GM13976 (cell line): ENCODE results near the gene KLF15.

Source experiments
- DNase-seq: peaks from one replicate; pipeline ENCODE4 v3.0.0; 2012; ENCODE audit warnings: low spot score
- in situ Hi-C: fragments of 300-500 bp; cut with MboI; formaldehyde crosslinking; loops from one replicate; pipeline ENCODE4 v1.12.0; 2022; ENCODE audit warnings: low sequenced_read_pairs, mixed read lengths, inconsistent platforms; ENCODE audit not compliant: unreplicated experiment
- TF ChIP-seq, protein P1 (sequence below): IDR thresholded peaks from 2 replicates; pipeline ENCODE4 v1.5.1; 2012; ENCODE audit warnings: borderline replicate concordance, mild to moderate bottlenecking; ENCODE audit not compliant: insufficient read depth; ENCODE audit errors: extremely low read depth, missing control alignments, control extremely low read depth

Gene KLF15

DNA sequence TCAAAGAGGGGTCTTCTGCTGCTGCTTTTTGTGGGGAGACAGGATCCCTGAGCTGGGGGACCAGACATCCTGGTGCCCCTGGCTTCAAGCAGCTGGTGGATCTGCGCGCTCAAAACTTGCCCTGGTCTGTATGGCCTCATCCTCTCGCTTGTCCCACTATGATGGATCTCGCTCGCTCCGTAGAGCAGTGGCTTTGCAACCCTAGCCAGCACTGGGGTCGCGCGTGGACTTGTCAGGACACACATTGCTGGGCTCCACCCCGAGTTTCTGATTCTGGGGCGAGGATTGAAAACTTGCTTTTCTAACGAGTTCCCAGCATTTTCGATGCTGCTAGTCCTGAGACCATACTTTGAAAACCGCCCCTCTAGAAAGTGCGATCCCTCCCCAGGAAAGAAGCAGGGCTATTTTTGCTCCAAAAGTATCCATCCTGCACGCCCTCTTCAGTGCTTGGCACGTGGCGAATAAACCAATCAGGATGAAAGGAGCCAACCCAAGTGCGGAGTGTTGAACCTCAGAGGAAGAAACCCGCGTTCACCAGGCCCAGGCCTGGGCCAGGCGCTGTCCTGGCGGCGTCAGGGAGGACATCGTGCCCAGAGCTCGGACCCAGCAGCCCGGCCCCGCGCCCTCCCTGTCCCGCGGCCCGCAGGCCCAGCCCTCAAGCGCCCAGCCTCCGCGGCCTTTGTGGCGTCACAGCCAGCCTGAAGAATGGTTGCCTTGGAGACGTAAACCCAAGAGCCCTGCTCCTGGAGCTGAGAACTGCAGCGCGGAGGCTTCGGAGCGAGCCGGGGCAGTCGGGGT, 37.2 kb upstream of the KLF15 start, which contains the start of gene CFAP100:
Gene CFAP100 (plus strand): TSS at position 731 of the 798 bp plus-strand sequence. CDS start 1,092 bp downstream, outside the sequence.
- TF ChIP-seq, protein P1, sequence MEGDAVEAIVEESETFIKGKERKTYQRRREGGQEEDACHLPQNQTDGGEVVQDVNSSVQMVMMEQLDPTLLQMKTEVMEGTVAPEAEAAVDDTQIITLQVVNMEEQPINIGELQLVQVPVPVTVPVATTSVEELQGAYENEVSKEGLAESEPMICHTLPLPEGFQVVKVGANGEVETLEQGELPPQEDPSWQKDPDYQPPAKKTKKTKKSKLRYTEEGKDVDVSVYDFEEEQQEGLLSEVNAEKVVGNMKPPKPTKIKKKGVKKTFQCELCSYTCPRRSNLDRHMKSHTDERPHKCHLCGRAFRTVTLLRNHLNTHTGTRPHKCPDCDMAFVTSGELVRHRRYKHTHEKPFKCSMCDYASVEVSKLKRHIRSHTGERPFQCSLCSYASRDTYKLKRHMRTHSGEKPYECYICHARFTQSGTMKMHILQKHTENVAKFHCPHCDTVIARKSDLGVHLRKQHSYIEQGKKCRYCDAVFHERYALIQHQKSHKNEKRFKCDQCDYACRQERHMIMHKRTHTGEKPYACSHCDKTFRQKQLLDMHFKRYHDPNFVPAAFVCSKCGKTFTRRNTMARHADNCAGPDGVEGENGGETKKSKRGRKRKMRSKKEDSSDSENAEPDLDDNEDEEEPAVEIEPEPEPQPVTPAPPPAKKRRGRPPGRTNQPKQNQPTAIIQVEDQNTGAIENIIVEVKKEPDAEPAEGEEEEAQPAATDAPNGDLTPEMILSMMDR = no peak
- in situ Hi-C loops = no loop called here
- no peak for DNase-seq

DNA sequence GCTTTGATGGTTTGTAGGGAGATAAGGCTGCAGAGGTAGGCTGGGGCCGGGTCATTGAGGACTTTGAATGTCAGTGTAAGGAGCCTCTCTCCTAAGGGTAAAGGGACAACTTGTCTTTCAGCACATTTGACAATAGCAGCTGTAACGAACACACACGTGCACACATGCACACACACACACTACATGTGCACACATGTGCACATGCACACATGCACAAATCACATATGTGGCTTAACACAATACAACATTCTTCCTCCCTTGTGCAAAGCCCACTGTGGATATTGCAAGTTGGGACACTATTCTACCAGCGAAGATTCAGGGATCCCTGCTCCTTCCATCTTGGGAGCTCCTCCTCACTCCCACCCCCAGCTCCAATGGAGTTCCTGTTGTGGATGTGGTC, 36.4 kb upstream of the KLF15 start:
- in situ Hi-C loops = no loop called here
- DNase-seq = no peak
- TF ChIP-seq, protein P1 = no peak

DNA sequence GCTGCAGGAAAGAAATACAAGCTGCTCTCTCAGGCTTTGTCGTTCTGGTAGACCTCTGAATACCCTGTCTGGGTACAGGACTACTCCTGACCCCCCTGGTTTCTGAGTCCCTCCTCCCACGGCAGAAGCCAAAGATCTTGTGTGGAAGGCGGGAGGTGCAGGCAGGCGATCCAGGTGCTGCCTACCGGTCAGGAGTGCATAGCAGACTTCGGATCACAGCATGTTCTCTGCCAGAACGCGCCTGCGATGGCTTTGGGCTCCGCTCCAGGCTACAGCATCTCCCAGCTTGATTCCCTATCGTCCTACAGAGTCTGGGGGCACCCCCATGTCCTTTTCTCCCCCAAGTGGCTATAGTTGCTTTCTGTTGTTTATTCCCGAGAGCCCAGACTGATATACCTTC, 35.0 kb upstream of the KLF15 start:
- in situ Hi-C loops = no loop called here
- TF ChIP-seq, protein P1 = no peak

DNA sequence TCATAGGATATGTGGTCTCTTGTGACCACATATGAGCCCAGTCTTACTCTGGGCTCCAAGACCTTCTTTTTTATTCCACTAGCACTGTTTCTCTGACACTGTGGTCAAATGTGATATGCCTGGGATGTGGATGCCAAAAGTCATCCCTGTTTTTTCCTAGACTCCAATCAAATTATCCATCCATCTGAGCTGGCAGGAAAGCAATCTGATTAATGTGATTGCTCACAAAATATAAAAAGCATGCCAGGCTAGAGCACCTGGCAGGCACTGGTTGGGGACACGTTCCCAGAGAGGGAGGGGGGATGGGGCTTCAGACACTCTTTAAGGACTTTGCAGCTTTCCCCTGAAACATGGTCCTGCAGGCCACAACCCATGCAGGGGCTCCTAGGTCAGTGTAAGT, 34.4 kb upstream of the KLF15 start:
- TF ChIP-seq, protein P1 = no peak
- in situ Hi-C loops = no loop called here
- no peak for DNase-seq

More for the DNA sequence above, 35.0 kb upstream of the KLF15 start:
- no peak for DNase-seq

DNA sequence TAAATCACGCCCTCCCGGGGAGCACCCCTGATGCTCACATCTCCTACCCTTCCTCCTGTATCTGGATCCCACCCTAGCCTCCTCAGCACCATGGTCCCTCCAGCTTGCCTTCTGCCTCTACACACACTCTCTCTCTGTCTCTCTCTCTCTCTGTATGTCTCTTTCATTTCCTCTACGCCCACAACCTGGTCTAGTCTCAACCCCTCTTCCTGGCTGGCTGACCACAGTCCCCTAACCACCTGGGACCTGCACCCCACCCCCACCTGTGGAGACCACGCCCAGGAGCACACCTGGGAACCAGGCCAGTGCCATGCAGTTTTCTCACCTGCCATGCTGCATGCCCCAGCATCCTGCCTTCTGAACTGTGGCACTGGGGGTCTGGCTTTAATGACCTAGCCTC, 33.5 kb upstream of the KLF15 start:
- TF ChIP-seq, protein P1 = no peak
- DNase-seq = no peak
- in situ Hi-C loops = no loop called here

DNA sequence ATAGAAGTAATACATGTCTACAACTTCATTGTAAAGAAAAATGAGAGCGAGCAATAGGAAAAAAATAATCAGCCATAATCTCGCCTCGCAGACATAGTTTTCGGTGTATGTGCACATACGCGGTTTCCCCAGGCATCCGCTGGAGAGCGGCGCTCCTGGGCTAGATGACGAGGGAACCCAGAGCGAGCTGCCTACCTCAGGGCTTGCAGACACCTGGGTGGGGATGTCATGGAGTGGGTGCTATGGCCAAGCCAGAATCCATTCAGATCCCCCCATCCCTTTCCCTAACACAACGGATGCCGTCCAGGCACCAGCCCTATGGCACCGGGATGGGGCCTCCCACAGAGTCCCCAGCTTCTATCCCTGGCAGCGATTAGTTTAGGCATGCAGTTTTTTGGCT, 33.0 kb upstream of the KLF15 start:
- DNase-seq = no peak
- in situ Hi-C loops = no loop called here

More for the DNA sequence above, 33.0 kb upstream of the KLF15 start:
- TF ChIP-seq, protein P1 = no peak
